HFFc6 (cell line): ENCODE measurements around the gene SPTSSB. TPM values are rescaled to one million over a fixed set of nuclear protein-coding genes. Genes with fewer than 3 reads are reported as not detected.

Experiments used
- DNase-seq: peaks from one replicate; pipeline ENCODE4 v3.0.0-alpha.2; 2018
- H3K27ac Mint-ChIP-seq: 2 replicates; pipeline ENCODE4 v1.8.0; 2020; ENCODE audit warnings: mild to moderate bottlenecking, mixed read lengths
- H3K27me3 Mint-ChIP-seq: 2 replicates; pipeline ENCODE4 v1.8.0; 2021; ENCODE audit warnings: mild to moderate bottlenecking, moderate library complexity, mixed read lengths; ENCODE audit not compliant: insufficient read depth
- H3K36me3 Mint-ChIP-seq: 2 replicates; pipeline ENCODE4 v1.8.0; 2021; ENCODE audit warnings: low read depth, mixed read lengths
- H3K4me1 Mint-ChIP-seq: 2 replicates; pipeline ENCODE4 v1.8.0; 2020; ENCODE audit warnings: low read depth, mixed read lengths
- H3K4me3 Mint-ChIP-seq: 2 replicates; pipeline ENCODE4 v1.8.0; 2020; ENCODE audit warnings: mild to moderate bottlenecking, moderate library complexity, mixed read lengths
- H3K9me3 Mint-ChIP-seq: 2 replicates; pipeline ENCODE4 v1.8.0; 2020; ENCODE audit warnings: mild to moderate bottlenecking, mixed read lengths
- total RNA-seq, 6 experiments: library from RNA; stranded (reverse); fragmentation: NEBNext Ultra II Directional; extraction: Animal tissue kit (Norgen Biotek cat#: 25700); gene quantifications; 2 replicates in 1 of 6; 3 replicates in 5 of 6; pipeline ENCODE4 v1.2.3, GENCODE V29; 2021
- TF ChIP-seq, protein P1 (sequence below): fragments of 200-600 bp; sonication (generic); IDR thresholded peaks from 2 replicates; pipeline ENCODE4 v1.5.0; 2021; ENCODE audit warnings: antibody characterized with exemption, mild to moderate bottlenecking

Gene SPTSSB
- total RNA-seq, 6 experiments from 2014 or later = not detected

DNA sequence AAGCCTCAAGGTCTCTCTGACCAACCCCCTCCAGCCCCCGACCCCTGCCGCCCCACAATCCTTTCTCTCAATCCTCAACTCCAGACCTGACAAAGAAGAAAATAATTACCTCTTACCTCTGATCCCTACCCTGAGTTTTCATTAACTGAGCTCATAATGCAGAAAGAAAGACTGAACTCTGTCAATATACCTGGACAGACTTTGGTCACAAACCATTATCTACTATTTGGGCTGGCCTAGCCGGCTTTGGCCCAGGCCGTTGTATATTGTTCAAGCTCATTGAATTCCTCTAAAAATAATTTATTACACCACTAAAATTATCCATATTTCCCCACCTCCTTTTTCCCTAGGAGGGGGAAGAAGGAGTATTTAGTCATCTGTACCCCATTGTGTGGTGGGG is 29.3 kb upstream of the SPTSSB start:
- Mint-ChIP-seq H3K27ac (no peak overlapping the region), H3K9me3 (peaks cover 6% of the 10 kb centered on the region; the same call in 1 of the 2 replicates), H3K4me1 (no peaks in the 10 kb centered on the region), H3K4me3 (no peak overlapping the region), H3K36me3 (no peaks in the 10 kb centered on the region), H3K27me3 (peaks cover under 1% of the 10 kb centered on the region; the same call in 1 of the 2 replicates)
- TF ChIP-seq, protein P1, sequence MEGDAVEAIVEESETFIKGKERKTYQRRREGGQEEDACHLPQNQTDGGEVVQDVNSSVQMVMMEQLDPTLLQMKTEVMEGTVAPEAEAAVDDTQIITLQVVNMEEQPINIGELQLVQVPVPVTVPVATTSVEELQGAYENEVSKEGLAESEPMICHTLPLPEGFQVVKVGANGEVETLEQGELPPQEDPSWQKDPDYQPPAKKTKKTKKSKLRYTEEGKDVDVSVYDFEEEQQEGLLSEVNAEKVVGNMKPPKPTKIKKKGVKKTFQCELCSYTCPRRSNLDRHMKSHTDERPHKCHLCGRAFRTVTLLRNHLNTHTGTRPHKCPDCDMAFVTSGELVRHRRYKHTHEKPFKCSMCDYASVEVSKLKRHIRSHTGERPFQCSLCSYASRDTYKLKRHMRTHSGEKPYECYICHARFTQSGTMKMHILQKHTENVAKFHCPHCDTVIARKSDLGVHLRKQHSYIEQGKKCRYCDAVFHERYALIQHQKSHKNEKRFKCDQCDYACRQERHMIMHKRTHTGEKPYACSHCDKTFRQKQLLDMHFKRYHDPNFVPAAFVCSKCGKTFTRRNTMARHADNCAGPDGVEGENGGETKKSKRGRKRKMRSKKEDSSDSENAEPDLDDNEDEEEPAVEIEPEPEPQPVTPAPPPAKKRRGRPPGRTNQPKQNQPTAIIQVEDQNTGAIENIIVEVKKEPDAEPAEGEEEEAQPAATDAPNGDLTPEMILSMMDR = no peak
- no peak for DNase-seq

DNA sequence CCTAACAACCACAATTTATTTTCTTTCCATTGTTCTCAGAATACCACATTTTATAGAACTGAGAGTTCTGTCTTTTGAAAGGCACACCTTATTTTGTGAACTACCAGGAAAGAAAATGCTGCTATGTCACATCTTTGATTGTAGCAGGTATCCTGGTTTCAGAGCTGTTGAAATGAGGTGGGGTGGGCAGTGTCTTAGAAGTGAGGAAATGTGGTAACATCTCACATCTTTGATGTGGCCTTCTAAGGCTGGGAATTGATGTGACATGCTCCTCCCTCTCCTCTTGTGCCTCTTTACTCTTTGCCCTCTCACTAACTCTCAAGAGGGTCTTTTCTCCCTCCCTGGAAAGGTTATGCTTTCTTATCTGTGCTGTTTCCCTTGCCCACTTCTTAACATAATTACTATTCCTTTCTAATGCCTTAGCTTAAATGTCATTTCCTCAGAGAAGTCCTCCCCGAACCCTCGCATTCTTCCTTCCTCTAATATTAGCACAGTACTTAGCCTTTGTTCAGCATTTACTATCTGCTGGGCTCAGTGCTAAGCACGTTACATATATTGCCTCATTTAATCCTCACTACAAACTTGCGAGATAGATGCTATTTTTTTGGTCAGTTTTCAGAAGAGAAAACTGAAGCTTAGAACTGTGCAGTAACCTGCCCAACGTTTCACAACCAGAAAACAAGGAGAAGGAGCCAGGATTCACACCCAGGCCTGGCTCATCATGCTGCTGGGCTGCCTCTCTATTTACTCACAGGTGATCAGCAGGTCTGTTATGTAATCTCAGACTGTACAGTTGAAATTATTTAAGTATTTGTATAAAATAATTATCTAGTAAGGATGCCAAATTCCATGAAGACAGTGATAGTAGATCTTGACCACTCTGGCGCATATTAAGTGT is 24.0 kb upstream of the SPTSSB start:
- peaks cover 2% of the 10 kb centered on the region; the same call in 1 of the 2 replicates for H3K27me3 Mint-ChIP-seq
- H3K27ac Mint-ChIP-seq = no peak overlapping the region
- no peaks in the 10 kb centered on the region for H3K4me1 Mint-ChIP-seq
- H3K4me3 Mint-ChIP-seq = no peak overlapping the region
- peaks cover 6% of the 10 kb centered on the region; the same call in 1 of the 2 replicates for H3K9me3 Mint-ChIP-seq
- no peak for DNase-seq
- no peaks in the 10 kb centered on the region for H3K36me3 Mint-ChIP-seq
- TF ChIP-seq, protein P1 = no peak

DNA sequence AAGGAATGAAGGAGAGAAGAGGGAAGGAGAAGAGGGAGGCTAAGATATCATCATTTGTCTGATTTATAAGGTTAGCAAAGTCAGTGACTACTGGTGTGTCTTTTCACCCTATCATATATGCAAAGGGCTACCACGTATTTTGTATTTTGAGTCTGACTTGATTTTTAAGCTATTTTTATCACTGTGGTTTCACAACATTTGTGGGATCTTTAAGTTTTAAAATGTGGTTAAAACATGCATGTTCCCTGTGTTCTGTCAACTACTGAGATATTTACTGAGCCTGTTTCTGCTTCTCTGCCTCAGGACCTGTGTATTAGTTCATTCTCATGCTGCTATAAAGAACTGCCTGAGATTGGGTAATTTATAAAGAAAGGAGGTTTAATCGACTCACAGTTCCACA is 22.5 kb upstream of the SPTSSB start:
- H3K9me3 Mint-ChIP-seq = peaks cover 6% of the 10 kb centered on the region; the same call in 1 of the 2 replicates
- TF ChIP-seq, protein P1 = no peak
- DNase-seq = no peak
- peaks cover 2% of the 10 kb centered on the region; the same call in 1 of the 2 replicates for H3K27me3 Mint-ChIP-seq
- no peak overlapping the region for H3K27ac Mint-ChIP-seq
- no peak overlapping the region for H3K4me3 Mint-ChIP-seq
- no peaks in the 10 kb centered on the region for H3K36me3 Mint-ChIP-seq
- no peaks in the 10 kb centered on the region for H3K4me1 Mint-ChIP-seq

DNA sequence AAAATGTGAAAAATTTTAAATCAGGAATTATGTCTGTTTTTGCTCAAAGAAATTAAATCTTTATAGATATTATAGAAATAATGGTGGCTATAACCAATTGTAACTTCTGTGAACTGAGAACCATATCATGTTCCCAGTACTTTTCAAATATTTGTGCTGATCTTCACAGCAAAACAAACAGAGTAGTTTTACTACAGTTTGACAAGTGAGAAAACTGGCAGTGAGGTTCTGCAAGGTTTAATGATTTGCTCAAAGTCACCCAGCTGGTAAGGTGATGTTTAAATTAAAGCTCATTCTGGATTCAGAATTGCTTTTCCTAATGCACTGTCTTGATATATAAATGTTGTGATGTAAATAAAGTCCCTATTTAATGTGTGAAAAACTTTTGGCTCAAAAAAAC is 22.0 kb upstream of the SPTSSB start:
- H3K27me3 Mint-ChIP-seq = peaks cover 2% of the 10 kb centered on the region; the same call in 1 of the 2 replicates
- no peak overlapping the region for H3K27ac Mint-ChIP-seq
- peaks cover 3% of the 10 kb centered on the region; the same call in 1 of the 2 replicates for H3K9me3 Mint-ChIP-seq
- no peak for DNase-seq
- TF ChIP-seq, protein P1 = no peak
- H3K4me3 Mint-ChIP-seq = no peak overlapping the region
- no peaks in the 10 kb centered on the region for H3K36me3 Mint-ChIP-seq
- no peaks in the 10 kb centered on the region for H3K4me1 Mint-ChIP-seq

DNA sequence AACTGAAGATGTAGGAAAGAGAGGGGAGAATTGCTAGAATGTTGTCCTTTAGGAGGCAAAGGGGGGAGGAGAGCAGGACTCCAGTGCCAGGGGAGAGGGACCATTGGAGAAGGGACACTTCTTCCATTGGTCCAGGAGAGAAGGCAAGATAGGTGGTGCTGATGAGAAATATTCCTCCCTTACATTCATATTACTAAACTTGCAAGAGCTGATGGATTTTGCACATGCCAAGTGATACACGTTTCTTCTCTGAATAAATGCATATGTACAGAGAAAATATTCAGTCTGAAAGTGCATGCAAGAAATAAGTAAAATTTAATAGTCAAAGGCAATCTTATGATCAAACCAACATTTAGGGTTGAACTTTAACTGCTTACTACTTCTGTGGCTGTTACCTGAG is 21.5 kb upstream of the SPTSSB start:
- H3K9me3 Mint-ChIP-seq = peaks cover 3% of the 10 kb centered on the region; the same call in 1 of the 2 replicates

More for the DNA sequence above, 21.5 kb upstream of the SPTSSB start:
- H3K4me3 Mint-ChIP-seq = no peak overlapping the region
- no peak for DNase-seq
- H3K4me1 Mint-ChIP-seq = no peaks in the 10 kb centered on the region
- no peak overlapping the region for H3K27ac Mint-ChIP-seq
- TF ChIP-seq, protein P1 = no peak
- H3K36me3 Mint-ChIP-seq = no peaks in the 10 kb centered on the region
- H3K27me3 Mint-ChIP-seq = peaks cover 2% of the 10 kb centered on the region; the same call in 1 of the 2 replicates
